Heart left ventricle (tissue), 16 donors: Measurements from ENCODE around the gene TMEM38B. TPM values are rescaled to one million over a fixed set of nuclear protein-coding genes. Genes with fewer than 3 reads are reported as not detected.

ENCODE experiments used
- ATAC-seq, 4 donors: fragments of 200-7000 bp; cut with Tn5 transposase; one replicate each; pipeline ENCODE4 v1.9.1; 2020 to 2022; ENCODE audit warnings: moderate library complexity in 4 of 4, mild to moderate bottlenecking in 3 of 4, moderate number of reproducible peaks in 1 of 4
- DNase-seq, 5 donors: peaks; one replicate each; pipeline ENCODE4 v3.0.0-alpha.2; 2020
- H3K27ac ChIP-seq, 12 donors: fragments of 200-600 bp; sonication (generic) in 4 of 12; one replicate each; pipeline versions ENCODE4 v1.5.0 to v1.8.0; 2016 to 2022; ENCODE audit warnings: mild to moderate bottlenecking in 2 of 12
- H3K27me3 ChIP-seq, 9 donors: fragments of 200-600 bp; sonication (generic) in 2 of 9; one replicate each; pipeline versions ENCODE4 v1.5.1 to v1.8.0; 2016 to 2022; ENCODE audit warnings: mild to moderate bottlenecking in 3 of 9
- H3K36me3 ChIP-seq, 9 donors: fragments of 200-600 bp; sonication (generic) in 2 of 9; one replicate each; pipeline versions ENCODE4 v1.5.0 to v1.8.0; 2018 to 2022; ENCODE audit warnings: mild to moderate bottlenecking in 2 of 9
- H3K4me1 ChIP-seq, 12 donors: fragments of 200-600 bp; sonication (generic) in 4 of 12; one replicate each; pipeline versions ENCODE4 v1.5.0 to v1.8.0; 2016 to 2022; ENCODE audit warnings: mild to moderate bottlenecking in 3 of 12
- H3K4me3 ChIP-seq, 12 donors: fragments of 200-600 bp; sonication (generic) in 4 of 12; one replicate each; pipeline versions ENCODE4 v1.5.0 to v1.8.0; 2017 to 2022; ENCODE audit warnings: mild to moderate bottlenecking in 9 of 12, moderate library complexity in 4 of 12
- H3K9me3 ChIP-seq, 12 donors: fragments of 200-600 bp; sonication (generic) in 4 of 12; one replicate each; pipeline versions ENCODE4 v1.5.0 to v1.8.0; 2016 to 2022; ENCODE audit warnings: mild to moderate bottlenecking in 1 of 12
- POLR2A ChIP-seq, 2 donors: fragments of 450-650 bp; IDR thresholded peaks; one replicate each; pipeline ENCODE4 v1.6.1; 2017; ENCODE audit warnings: antibody characterized with exemption in 2 of 2, mild to moderate bottlenecking in 2 of 2, moderate library complexity in 2 of 2
- WGBS, 4 donors: extraction: QIAGEN DNeasy Blood & Tissue Kit in 2 of 4; methylation state at CpG; one replicate each; pipeline versions ENCODE4 v1.1.5 to v1.1.7; 2013 to 2018; 5-methylcytosine and 5-hydroxymethylcytosine counted together
- intact Hi-C, 10 donors: fragments of 100-400 bp; cut with DNase I; formaldehyde crosslinking; loops; one replicate each; pipeline versions ENCODE4 v1.11.1 to v1.14.2; 2022
- long read RNA-seq, 3 donors: library from polyadenylated mRNA; unstranded; transcript quantifications; one replicate each; pipeline ENCODE4 v2.0.0, GENCODE V29; 2020 to 2021
- polyA plus RNA-seq, 2 donors: library from polyadenylated mRNA; stranded (reverse); fragments of 200-250 nt; gene quantifications; one replicate each; pipeline ENCODE4 v1.2.3, GENCODE V29; 2013
- total RNA-seq, 9 donors: library from RNA; depleted of rRNA in 2 of 9; stranded (reverse); fragments of >200 nt in 2 of 9; fragmentation: NEBNext Ultra II Directional in 3 of 9; extraction: Animal tissue kit (Norgen Biotek cat#: 25700) in 3 of 9; gene quantifications; one replicate each; pipeline versions ENCODE4 v1.1.0 to v1.2.4, GENCODE V29; 2016 to 2023
- TF ChIP-seq, protein P1 (sequence below), 12 donors: fragments of 200-600 bp; sonication (generic) in 4 of 12; IDR thresholded peaks; one replicate each; pipeline versions ENCODE4 v1.5.0 to v1.8.0; 2018 to 2022; ENCODE audit warnings: antibody characterized with exemption in 12 of 12, mild to moderate bottlenecking in 5 of 12
- donor health status: ischemic (EF 13 %, LVEDD 7.1; RV severe dilation, severe dysfunction).
- donor health status: healthy with polysubstance abuse.
- donor health status: DM: no; HTN: yes; CAD: no.
- donor health status: DM: no; HTN: no; CAD: no.
- donor health status: ischemic (EF 25% LVEDD 6.9; RV normal size, moderate dysfunction).
- donor health status: ischemic (EF 25% LVEDD 5.7; RV mildly dilated, moderate dysfunction).
- donor health status: healthy.
- donor health status: DM: yes; HTN: yes; CAD: no.
- donor health status: ischemic (EF 35%, LVEDD 5.7; RV mildly dilated, moderate dysfunction).
- donor health status: nonischemic (EF 11% LVEDD 7.7; RV severe dilation, severe dysfunction).
- donor health status: DM: yes; HTN: yes; CAD: no.
- donor health status: PGD.
- donor health status: ischemic (EF 29% LVEDD 5.4; RV normal size, mild dysfunction).
- donor health status: nonischemic (EF 23%, LVEDD 6.1; RV moderate dilation, normal function).

Gene TMEM38B, protein sequence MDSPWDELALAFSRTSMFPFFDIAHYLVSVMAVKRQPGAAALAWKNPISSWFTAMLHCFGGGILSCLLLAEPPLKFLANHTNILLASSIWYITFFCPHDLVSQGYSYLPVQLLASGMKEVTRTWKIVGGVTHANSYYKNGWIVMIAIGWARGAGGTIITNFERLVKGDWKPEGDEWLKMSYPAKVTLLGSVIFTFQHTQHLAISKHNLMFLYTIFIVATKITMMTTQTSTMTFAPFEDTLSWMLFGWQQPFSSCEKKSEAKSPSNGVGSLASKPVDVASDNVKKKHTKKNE
- total RNA-seq = 10 to 100 TPM; 39.9 to 66.9 (median 52.0) TPM
- 10 to 100 TPM; 17.2 to 32.1 TPM for polyA plus RNA-seq
- long read RNA-seq, donor 1, transcript TMEM38B-202 (6 exons, 3,525 nt) = major isoform, 116 of 172 reads
- long read RNA-seq, donor 1, partial matches to known transcripts = 11 of 172 reads
- long read RNA-seq, donor 1, other reads (novel, unspliced or antisense) = 44 of 172 reads
- long read RNA-seq, donor 2, transcript TMEM38B-202 (6 exons, 3,525 nt) = major isoform, 279 of 383 reads
- long read RNA-seq, donor 2, partial matches to known transcripts = 21 of 383 reads
- long read RNA-seq, donor 2, other reads (novel, unspliced or antisense) = 83 of 383 reads
- long read RNA-seq, donor 3, transcript TMEM38B-202 (6 exons, 3,525 nt) = major isoform, 74 of 101 reads
- long read RNA-seq, donor 3, partial matches to known transcripts = 8 of 101 reads
- long read RNA-seq, donor 3, other reads (novel, unspliced or antisense) = 19 of 101 reads

DNA sequence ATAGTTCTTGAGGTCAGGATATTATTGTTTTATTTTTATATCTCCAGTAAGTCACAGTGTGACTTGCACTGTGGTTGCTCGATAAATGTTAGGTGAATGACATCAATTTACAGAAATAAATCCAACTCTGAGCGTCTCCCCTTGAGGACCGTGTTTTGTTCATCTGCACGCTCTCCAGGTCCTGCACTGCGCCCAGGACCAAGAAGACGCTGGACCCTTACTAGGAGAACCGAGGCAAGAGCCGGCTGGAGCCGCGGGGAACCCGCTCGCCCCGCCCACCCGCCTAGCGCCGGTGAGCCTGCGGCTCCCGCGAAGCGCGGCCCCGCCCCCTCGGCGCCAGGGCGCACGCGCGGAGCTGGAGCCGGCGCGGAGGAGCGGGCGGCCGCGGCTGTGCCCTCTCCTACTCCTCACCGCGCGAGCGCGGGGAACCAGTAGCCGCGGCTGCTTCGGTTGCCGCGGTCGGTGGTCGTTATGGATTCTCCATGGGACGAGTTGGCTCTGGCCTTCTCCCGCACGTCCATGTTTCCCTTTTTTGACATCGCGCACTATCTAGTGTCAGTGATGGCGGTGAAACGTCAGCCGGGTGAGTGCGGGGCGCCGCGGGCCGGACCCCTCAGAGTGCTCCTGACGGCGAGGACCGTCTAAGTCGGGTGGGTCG, at the start of gene TMEM38B:
TSS of gene TMEM38B (plus strand) at position 352 of the 658 bp plus-strand sequence. CDS start at position 472, 120 bp downstream.
- Histone ChIP-seq H3K4me1 (peaks cover 0 to 44% (median 10%) of the 10 kb centered on the region in 12 donors), H3K9me3 (no peaks in the 10 kb centered on the region), H3K4me3 (peak within 1 kb of the TSS; percentile 74 to 90 (median 81)), H3K27me3 (peaks cover 0 to 30% (median 3%) of the 10 kb centered on the region in 9 donors), H3K36me3 (no peaks in the 10 kb centered on the region), H3K27ac (peak within 1 kb of the TSS; percentile 47 to 95 (median 84))
- DNase-seq (peak; percentile 79 to 91 (median 87)), ATAC-seq (peak; percentile 87 to 98 (median 96))
- intact Hi-C loops = loop anchor here in 1 of 10 donors (5.0 kb wide), 1 partner anchor 37 kb away; no protein-coding TSS in a partner anchor
- 0 to 1% (median 0%) methylated on average over 28 to 65 of the region's 65 CpGs for WGBS, 4 donors
- TF ChIP-seq, protein P1, sequence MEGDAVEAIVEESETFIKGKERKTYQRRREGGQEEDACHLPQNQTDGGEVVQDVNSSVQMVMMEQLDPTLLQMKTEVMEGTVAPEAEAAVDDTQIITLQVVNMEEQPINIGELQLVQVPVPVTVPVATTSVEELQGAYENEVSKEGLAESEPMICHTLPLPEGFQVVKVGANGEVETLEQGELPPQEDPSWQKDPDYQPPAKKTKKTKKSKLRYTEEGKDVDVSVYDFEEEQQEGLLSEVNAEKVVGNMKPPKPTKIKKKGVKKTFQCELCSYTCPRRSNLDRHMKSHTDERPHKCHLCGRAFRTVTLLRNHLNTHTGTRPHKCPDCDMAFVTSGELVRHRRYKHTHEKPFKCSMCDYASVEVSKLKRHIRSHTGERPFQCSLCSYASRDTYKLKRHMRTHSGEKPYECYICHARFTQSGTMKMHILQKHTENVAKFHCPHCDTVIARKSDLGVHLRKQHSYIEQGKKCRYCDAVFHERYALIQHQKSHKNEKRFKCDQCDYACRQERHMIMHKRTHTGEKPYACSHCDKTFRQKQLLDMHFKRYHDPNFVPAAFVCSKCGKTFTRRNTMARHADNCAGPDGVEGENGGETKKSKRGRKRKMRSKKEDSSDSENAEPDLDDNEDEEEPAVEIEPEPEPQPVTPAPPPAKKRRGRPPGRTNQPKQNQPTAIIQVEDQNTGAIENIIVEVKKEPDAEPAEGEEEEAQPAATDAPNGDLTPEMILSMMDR (IDR thresholded peaks at IDR 0.05) = no peak
- TF ChIP-seq POLR2A (IDR thresholded peaks at IDR 0.05) = peak in 1 of 2 donors; percentile 63

DNA sequence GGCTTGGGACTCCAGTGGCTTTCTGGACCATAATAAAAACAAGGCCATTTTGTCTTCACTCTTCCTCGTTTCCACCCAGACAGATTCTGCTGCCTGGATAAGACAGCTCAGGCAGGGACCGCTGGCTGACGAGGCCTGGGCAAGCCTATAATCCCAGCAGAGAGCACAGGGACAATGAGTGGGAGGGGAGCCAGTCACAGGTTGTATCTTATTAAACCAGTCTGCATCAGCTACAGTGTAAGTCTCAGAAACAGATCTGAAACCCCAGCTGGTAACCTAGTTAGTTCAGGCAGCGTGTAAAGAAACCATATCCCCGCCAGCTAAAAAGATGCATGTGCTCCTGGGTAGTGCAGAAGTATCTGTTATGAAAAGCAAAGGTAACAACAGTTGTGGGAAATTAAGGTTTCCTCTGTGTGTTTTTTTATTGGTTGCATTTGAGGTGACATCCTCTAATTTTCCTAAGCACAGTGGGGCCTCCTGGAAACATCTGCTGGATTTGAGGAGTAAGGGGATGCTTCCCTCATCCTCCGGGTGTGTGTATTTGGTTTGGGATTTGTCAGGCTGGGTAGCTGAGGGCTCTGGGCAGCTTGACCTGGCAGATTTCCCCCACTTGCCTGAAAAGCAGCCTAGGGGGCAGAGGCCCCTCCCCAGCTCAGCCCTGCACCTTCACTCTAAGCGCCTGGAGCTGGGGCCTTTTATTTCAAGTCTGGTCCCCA, 47.3 kb upstream of the TMEM38B start:
- WGBS, 4 donors = 88 to 92% (median 89%) methylated on average over 7 of the region's 7 CpGs

DNA sequence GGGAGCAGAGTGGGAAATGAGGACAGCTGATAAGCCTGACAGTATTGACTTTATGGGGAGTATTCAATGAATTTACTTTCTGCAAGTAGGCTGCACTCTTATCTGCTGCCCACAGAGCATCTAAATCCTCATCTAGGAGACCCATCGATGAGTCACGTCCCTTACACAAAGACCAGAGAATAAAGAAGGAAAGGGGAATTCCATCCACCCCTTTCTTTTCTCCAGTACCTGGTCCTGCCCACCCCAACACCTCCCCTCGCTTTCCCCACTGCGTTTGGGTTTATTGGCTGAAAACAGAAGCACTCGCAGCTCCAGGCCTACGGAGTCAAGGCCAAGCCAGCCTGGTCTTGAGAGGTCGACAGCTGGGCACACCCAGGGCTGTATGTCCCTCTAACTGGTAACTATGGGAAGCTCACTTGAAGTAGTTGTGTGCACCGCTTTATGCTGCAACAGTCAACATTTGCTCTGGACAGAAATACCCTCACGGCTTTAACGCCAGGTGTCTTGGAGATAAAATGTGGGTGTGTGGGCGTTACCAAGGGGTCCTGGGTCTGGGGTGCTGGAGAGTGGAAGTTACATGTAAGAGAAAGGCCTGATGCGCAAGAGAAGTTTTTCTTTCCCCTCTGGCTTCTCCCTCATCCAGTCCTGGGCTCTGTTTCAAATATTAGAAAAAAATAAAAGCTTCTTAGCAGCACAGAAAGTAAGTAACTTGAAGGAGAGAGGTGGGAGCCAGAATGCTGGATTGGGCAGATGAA, 46.6 kb upstream of the TMEM38B start:
- H3K27me3 ChIP-seq = no peaks in the 10 kb centered on the region
- no peak overlapping the region for H3K27ac ChIP-seq
- 80 to 82% (median 82%) methylated on average over 12 of the region's 12 CpGs for whole genome bisulfite sequencing, 4 donors
- peaks cover 0 to 4% (median 0%) of the 10 kb centered on the region in 12 donors for H3K9me3 ChIP-seq
- no peaks in the 10 kb centered on the region for H3K4me1 ChIP-seq
- ATAC-seq (no peak), DNase-seq (no peak)
- H3K36me3 ChIP-seq = no peaks in the 10 kb centered on the region
- H3K4me3 ChIP-seq = no peak overlapping the region
- TF ChIP-seq, protein P1 (IDR thresholded peaks at IDR 0.05) = no peak
- no peak for TF ChIP-seq POLR2A (IDR thresholded peaks at IDR 0.05)
- intact Hi-C loops = no loop called here

More for the DNA sequence above, 47.3 kb upstream of the TMEM38B start:
- Histone ChIP-seq H3K27ac (no peak overlapping the region), H3K9me3 (peaks cover 0 to 11% (median 1%) of the 10 kb centered on the region in 12 donors), H3K4me1 (no peaks in the 10 kb centered on the region), H3K27me3 (no peaks in the 10 kb centered on the region), H3K4me3 (no peak overlapping the region), H3K36me3 (peaks cover 0 to 6% (median 0%) of the 10 kb centered on the region in 9 donors)
- DNase-seq (no peak), ATAC-seq (no peak)
- TF ChIP-seq POLR2A (IDR thresholded peaks at IDR 0.05) = no peak
- TF ChIP-seq, protein P1 (IDR thresholded peaks at IDR 0.05) = no peak
- intact Hi-C loops = no loop called here
